Stimulated activated CD4-positive, alpha-beta T cell treated with anti-CD3 and anti-CD28 coated beads, Interleukin-4, amount 100 ng/mL, for 4 hours (primary cell): Measurements from ENCODE around the gene SPOCD1.
A peak's percentile ranks its signal among the peaks of the same experiment; 100 is the strongest.

Experiments used
- DNase-seq, 2 experiments: peaks; one replicate each; pipeline ENCODE4 v3.0.0-alpha.2; 2020

SPOCD1 gene

DNA sequence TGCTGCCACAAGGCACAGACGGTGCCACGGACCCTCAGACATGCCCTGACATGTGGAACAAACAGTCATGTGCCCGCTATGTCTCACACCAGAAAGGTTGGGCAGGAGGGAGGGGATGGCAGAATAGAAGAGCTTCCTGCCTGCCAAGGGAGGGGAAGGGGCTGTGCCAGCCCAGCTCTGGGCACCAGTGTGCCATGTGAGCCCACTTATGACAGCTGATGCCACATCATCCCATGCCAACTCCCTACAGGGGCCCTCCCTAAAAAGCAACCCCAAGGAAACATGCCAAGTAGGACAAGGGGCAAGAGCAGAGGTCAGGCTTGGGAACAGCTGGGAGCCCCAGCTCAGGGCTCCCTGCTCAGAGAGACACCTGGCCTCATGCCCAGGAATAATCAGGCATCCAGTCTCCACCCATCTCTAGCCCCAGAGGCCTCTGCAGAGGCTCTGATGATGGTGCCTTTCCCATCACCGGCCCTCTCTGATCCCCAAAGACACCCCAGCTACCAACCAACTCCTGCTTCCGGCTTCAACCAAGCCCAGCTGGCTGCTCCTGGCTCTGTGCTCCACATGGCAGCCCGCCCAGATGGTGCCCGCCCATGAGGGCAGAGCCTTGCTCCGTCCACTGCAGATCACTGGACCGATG lies 62.0 kb downstream of the SPOCD1 start:
- DNase-seq, result no peak

DNA sequence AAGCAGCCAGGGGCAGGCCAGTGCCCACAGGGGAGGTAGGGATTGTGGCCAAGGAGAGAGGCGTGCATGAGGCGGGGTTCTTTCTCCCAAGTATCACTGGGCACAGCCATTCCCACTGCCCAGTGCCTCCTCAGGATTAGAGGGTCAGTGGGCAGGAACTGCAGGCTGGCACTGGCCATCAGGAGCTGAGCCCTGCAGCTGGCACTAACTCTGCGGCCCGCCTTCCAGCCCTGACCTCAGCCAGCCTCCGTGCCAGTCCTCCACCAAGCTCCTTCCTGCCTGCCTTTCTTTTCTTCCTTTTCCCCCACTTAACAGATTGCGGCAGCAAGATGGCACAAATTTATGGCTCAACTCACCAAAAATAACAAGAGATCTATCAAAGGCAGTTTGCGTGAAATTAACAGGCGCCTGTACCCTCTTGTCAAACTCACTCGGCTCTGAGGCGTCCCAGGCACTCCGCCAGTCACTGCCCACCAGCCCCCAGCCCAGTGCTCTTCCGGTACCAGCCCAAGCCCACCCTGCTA lies 62.8 kb downstream of the SPOCD1 start:
- no peak for DNase-seq

DNA sequence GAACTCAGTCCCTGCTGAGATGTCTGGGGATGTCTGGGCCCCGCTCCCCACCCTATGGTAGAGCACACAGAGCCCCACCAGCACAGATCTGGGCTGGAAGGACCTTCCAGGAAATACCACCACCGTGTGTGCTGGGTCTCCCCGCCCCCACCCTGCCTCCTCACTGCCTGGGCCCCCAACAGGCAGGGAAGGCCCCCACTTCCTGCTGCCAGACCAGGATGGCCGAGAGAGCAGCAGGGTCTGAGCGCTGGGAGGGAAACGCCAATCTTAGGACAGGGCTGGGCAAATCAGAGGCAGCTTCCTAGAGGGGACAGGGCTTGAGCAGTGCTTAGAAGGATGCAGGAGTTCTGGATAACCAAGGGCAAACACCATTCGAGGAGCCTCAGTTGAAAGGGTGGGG lies 63.6 kb downstream of the SPOCD1 start:
- no peak for DNase-seq

DNA sequence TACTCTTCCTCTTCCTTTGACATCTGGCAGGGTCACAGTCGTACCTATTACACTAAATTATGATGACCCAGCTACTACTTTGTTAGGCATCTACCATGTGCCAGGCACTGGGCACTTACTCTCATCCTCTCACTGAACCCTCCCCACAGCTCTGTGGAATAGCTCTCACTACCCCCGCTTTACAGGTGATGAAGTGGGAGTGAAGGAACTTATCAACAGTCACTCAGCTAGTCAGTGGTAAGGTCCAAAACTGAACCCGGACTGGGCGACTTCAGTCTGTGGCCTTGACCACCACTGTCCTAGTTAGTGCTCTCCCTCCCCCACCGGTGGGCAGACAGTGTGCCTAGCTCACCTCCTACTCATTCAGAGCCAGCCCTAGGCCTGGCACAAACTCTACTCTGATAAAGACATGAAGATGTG lies 64.0 kb downstream of the SPOCD1 start:
- no peak for DNase-seq

DNA sequence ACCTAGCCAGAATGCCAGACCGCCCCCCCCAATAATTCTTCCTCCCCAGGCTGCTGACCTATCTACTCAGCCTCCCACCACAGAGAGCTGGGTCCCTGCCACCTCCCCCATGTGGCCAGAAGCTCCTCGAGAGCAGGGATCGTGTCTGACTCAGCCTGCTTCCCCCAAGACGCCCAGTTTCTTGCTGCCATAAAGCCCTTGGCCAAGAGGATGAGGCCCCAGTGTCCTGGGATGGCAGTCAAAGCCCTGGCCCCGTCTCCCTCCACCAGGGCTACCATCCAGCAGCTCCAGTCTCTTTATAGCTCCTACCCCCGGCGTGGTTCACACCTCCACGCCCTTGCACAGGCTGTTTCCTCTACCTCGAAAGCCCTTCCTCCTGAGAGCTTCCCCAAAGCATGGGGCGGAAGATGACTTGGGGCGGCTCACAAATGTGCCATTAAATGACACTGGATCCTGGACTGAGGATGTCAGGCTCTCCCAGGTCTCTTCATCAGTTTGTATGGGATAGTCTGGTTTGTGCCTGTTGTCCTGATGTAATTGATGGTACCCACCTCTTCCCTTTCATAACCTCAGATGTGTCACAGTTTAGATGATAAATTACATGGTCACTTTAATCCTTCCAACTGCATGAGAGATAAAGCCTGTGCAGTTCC lies 64.8 kb downstream of the SPOCD1 start:
- peak in 1 of 2 experiments; percentile 15 for DNase-seq

DNA sequence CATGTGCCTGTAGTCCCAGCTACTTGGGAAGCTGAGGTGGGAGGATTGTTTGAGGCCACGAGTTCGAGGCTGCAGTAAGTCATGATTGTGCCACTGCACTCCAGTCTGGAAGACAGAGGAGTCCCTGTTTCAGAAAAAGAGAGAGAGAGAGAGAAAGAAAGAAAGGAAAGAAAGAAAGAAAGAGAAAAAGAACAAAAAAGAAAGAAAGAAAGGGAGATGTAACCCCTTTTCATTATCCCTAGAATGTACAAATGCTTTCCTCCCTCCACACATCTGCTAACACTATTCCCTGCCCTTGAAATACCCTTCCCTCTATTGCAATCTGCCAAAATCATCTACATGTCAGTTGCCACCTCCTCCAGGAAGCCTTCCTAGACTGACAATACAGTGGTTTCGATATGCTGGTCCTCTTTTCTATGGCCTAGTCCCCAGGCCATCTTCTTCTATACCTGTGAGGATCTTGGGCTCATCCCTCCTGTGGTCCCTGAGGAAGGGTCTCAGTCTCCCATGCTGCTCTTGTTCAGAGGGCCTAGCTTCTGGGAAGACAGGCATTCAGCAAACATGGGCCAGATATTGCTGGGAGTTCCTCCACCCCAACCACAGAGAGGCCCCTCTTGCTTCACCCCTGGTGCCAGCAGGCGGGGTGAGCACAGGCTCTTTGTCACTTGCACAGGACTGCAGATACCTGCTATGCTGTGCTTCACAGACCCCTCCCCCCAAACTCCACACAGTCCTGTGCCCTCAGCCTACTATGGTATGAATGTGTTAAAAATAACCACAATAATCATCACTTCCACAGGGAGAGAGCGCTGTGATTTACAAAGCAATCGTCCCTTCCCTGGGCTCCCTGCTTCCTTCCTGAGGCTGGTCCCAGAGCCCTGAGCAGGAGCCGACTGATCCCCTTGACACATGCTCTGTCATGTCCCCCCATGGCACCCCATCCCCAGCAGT lies 65.8 kb downstream of the SPOCD1 start:
- DNase-seq, result no peak

DNA sequence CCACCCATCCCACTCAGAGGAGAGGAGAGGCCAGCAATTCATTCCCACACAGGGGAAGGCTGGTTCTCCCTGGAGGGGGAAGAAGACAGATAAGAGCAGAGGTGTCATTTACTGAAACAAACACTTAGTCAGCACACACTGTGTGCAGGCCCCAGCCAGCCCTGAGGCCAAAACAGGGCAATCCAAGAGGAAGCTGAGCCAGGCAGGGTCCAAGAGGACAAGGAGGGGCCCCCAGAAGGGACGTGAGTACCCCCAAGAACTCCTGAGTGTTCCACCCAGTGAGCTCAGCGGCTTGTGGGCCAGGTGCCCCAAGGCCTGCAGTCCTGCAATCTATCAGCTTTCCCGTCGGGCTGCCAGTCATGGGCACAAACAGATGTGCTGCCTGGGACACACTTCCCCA lies 67.5 kb downstream of the SPOCD1 start:
- DNase-seq, result no peak

DNA sequence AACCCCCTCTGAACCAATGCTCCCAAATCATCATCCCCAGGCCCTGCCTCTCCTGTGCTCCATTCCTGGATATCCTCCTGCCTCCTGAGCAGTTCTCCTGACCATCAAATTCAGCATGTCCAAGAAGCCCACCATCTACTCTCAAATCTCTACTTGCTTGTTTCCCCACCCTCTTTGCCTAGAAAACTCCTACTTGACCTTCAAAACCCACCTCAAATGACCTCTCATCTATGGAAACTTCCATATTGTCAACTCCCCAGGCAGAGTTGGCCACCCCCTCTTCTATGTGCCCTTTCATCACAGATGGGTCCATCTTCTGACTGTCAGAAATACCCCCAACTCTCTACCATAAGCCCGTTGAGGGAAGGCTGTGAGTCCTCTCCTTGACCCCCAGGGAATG lies 68.5 kb downstream of the SPOCD1 start:
- no peak for DNase-seq

DNA sequence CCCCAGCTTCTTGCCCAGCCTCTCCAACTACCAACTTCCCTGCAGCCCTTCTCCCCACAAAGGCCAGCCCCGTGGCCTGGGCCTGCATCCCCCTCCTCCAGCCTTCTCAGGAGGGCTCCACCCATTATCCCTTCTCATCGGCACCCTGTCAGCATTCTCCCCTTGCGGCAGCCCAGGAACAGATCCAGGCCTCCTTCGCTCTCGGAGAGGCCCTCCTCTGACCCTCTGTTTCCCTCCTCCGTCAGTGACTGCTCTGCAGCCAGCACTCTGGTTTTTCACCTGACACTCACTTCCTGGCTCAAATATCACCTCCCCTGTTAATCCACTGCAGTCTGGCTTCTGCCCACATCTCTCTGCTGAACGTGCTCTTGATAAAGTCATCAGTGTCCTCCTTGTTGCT lies 69.1 kb downstream of the SPOCD1 start:
- DNase-seq, result no peak

DNA sequence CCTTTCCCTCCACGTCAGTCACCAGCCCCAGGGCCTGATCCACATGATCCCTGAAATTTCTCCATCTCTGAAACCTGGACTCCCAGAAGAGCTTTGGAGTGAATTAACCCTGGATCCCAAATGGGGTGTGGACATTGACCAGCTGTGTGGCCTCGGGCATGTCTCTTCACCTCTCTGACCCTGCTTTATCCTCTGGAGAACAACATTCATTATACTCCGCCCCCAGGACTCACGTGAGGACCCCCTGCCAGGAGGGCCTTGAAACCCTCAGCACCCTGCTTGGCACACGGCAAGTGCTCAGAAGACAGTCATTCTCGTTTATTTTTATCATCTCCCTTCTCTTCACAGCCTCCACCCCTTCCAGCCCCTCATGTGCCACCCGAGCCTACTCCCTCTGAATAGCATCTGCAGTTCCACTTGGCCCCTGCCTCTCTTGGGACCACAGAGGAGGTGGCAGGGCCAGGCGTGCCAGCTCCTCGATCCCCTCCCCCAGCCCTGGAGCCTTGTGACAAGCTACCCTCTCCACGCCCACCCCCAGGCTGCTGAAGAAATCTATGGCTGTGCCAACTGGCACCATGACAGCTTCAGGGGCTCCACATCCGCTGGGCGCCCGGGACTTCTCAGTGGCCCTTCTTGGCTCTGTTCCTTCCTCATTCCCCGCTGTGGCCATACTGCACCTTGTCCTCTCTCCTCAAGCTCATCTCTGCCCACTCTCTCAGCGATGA lies 69.7 kb downstream of the SPOCD1 start:
- no peak for DNase-seq

DNA sequence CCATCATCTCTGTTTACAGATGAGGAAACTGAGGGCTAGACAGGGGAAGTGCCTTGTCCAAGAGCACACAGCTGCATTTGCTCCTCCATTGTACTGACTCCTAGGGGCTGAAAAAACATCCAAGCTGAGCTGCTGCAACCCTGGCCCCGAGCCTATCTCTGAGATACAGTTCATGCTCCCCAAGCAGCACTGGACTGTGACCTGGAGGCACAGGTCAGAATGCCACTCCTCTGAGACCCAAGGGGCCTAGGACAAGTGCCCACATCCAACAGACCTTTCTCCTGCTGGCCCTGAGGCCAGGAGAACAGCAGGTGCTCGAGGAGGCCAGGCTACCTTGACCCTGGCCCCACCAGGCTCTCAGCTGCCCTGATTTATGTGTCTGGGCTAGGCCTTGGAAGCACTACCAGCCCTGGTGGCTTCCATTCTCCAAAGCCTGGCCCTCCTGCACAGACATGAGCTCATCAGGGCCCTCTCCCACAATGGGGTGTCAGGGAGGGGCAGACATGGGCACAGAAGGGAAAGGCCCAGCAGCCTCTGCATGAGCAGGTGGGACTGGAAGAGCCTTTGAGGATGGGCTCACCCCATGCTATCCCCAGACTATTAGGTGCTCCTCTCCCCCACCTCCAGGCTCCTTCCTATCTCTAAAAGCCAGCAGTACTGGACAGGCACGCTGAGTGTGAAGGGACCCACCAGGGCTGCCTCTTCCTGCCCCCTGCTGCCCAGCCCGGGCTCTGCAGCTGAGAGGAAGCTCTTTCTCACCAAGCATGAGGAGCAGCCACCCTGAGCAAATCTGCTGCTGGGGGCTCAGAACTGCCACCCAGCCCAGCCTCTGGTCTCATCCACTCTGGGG lies 70.5 kb downstream of the SPOCD1 start:
- DNase-seq, result peak; percentile 33 to 38

DNA sequence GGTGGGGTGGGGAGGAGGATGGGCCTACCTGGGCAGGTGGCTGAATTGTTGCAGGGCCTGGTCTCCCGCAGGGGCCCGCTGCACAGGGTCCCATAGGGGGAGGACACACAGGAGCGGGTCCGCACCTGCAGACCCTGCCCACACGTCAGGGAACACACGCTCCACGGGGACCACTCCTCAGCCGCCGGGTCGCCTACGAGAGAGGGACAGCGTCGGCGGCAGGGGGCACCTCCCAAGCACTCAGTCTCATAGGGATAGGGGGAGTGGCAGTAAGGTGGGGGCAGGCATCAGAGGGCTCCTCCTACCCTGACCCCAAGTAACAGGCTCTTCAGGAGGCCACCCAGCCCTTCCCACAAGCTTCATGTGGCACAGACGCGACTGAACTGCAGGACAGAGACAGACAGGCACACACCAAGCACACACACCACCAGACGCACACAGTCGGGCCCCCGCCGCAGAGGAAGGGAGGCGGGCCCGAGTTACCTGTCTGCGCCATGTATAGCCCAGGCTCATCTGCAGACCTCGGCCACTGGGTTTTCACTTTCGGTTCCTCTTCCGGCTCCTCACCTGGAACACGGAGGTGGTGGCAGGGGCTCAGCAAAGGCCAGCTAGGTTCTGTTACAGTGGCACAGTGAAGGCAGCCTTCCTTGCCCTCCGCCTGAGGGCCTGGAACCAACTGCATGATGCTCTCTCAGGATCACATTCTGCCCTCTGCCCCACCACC lies 71.5 kb downstream of the SPOCD1 start:
- DNase-seq, result no peak

DNA sequence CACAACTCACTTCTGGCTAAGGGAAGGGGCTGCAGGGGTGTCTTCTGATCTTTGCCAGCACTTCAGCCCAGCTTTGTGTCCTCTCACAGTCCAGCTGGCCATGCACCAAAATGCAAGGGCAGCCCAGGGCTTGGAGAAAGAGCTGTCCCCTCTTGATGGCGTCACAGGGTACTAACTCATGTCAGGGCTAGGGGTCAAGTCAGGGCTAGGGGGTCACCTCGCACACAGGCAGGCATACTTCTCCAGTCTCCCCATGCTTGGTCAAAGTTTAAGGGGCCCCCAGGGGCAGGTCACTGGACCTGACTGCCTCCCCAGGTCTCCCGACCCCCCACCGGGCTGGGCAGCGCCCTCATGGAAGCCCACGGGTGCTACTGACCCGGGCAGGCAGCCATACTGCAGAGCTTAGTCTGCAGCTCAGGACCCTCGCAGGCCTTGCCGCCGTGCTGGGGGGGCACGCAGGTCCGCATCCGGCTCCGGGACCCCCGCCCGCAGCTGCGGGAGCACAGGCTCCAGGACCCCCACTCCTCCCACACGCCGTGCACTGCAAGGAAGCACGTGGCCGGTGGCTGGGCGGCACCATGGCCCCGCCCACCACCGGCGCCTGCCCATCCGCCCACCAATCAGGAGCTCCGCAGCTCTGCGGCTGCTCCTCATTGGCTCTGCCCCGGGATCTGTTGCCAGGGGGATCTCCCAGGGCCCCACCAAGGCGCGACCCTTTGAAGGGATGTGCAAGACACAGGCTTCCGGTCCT lies 73.2 kb downstream of the SPOCD1 start:
- no peak for DNase-seq
